HG02852 (cell line): ENCODE measurements around the gene CEBPZ.
"Not testable (repeated sequence)": the region's sequence is repeated elsewhere in the genome, so short reads cannot be mapped to it uniquely, and the experiment has no call there.

Experiments used
- ATAC-seq: cut with Tn5 transposase; IDR thresholded peaks from one replicate; pipeline ENCODE4 v1.9.1; 2021; ENCODE audit warnings: mild to moderate bottlenecking, moderate library complexity; ENCODE audit not compliant: unreplicated experiment

CEBPZ gene

GRCh38 chr2:37219046-37219445 lies 12.3 kb downstream of the CEBPZ start:
- no peak for ATAC-seq

- no peak for ATAC-seq
Measured at GRCh38 chr2:37215250-37215649, 16.1 kb downstream of the CEBPZ start.

DNA sequence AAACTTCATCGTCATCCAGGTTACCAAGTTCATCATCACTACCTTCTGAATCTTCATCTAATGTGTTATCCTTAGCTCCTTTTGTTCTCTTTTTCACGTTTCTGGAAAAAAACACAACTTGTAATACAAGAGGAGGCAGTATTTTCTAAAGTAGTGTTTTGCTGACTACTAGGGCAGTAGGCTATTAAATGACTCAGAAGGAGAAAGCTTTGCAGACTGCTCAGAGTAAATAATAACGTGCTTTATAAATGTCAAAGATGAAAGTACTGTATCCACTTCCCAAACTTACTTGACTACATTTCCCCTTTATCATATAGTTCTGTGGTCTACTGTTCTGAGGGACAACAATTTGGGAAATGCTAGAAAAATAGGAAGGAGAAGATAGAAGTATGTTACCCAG lies 19.5 kb downstream of the CEBPZ start:
- ATAC-seq: no peak

GRCh38 chr2:37211212-37211611 lies 20.2 kb downstream of the CEBPZ start:
- ATAC-seq: no peak

DNA sequence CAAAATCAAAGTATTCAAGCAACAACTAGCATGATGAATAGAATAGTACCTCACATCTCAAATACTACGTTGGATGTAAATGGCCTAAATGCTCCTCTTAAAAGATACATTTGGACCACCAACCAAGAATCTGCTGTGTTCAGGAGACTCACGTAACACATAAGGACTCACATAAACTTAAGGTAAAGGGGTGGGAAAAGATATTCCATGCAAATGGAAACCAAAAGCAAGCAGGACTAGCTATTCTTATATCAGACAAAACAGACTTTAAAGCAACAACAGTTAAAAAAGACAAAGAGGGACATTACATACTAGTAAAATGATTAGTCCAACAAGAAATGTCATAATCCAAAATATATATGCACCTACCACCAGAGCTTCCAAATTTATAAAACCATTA lies 24.6 kb downstream of the CEBPZ start:
- ATAC-seq: not testable (repeated sequence)

- no peak for ATAC-seq
Measured at GRCh38 chr2:37205689-37206341, 25.6 kb downstream of the CEBPZ start.

- not testable (repeated sequence) for ATAC-seq
Measured at GRCh38 chr2:37205071-37205661, 26.2 kb downstream of the CEBPZ start.

GRCh38 chr2:37203708-37204107 lies 27.7 kb downstream of the CEBPZ start:
- ATAC-seq: no peak

- ATAC-seq: no peak
Measured at GRCh38 chr2:37201766-37202165, 29.6 kb downstream of the CEBPZ start.

DNA sequence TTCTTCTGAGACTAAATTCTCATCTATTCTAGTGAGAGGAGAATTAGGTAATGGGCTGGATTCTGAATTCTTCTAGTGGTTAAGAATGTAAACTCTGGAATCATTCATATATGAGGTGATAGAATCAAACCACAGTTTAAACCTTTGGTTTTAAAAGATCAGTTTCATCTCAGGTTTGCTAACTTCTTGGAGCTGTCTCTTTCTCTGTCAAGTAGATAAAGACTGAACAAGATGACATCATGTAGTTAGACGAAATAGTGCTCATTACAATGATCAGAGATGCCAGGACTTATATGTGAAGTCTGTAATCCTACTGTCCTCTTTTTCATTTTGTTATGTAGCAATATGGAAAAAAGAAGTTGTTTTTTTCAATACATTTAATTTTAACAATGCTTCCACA lies 30.2 kb downstream of the CEBPZ start:
- ATAC-seq: no peak

DNA sequence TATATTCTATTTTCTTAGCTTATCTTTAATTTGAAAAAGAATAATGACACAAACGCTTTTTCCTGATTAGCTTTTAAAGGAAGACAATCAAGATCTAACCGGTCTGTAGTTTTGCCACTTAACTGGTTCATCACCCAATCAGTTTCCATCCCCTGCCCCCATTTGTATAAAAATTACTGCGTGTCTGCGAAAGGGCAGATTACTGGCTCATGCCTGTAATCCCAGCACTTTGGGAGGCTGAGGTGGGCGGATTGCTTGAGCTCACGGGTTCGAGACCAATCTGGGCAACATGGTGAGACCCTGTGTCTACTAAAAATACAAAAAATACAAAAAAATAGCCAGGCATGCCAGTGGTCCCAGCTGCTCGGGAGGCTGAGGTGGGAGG lies 32.7 kb downstream of the CEBPZ start:
- no peak for ATAC-seq

DNA sequence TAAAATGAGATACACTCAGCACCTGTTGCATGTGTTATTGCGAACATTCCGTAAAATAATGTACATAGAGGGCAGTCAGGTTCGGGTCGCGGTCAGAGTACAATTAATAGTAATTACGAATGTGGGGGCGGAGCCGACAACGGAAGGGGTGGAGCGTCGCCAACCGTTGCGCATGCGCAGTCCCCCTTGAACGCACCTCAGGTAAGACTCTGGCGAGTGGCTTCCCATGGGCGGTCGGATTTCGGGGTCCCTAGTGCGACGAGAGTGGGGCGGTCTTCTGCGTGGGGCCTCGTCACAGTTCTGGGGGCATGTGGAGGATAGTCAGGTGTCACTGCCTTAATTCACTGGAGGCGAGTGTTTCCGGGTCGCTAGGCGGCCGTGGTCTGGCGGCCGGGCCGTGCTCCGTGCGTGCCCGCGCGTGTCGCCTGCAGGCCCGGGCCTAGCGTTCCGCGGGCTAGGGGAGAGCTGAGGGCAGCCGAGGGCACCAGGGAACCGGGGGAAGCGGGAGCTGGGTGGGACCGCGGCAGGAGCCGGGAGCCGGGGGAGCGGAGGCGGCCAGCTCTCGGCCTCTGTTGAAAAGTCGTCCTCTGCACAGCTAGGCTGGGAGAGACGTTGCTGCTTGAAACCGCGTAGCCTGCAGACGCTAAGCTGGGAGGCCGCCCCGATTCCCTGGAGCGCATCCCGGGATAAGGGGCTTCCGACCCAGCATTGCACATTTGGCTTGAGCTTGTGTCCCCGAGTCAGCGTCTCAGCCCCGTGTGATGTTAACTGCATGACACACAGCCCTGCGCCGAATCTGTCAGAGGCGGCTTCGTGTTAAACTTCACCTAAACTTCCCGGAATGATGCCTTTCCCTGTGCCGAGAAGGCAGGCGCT lies 34.8 kb downstream of the CEBPZ start, which contains the start of gene CEBPZOS:
Gene CEBPZOS (plus strand): TSS at position 177 of the 876 bp plus-strand sequence. CDS start 3,209 bp downstream, outside the sequence.
- peak; percentile 70 for ATAC-seq

GRCh38 chr2:37195862-37196319 lies 35.5 kb downstream of the CEBPZ start:
- not testable (repeated sequence) for ATAC-seq

- ATAC-seq: no peak
Measured at GRCh38 chr2:37192551-37192950, 38.8 kb downstream of the CEBPZ start.

DNA sequence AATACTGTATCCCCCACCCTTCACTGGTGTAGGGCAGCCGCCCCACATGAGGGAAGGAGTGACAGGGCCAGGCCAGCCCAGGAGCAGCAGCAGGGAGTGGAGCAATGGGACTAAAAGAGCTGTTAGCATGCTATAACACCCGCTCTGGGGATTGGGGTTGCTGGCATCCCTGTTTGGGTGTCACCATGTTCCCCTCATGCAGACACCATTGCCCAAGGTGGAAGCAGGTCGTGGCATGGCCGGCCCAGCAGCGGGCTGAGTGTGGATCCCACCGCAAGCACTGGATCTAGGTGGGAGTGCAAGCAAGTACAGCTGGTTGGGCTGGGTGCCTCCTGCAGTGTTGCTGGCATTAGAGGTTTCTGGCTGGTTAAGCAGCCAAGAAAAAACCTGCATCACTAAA lies 39.6 kb downstream of the CEBPZ start:
- no peak for ATAC-seq

DNA sequence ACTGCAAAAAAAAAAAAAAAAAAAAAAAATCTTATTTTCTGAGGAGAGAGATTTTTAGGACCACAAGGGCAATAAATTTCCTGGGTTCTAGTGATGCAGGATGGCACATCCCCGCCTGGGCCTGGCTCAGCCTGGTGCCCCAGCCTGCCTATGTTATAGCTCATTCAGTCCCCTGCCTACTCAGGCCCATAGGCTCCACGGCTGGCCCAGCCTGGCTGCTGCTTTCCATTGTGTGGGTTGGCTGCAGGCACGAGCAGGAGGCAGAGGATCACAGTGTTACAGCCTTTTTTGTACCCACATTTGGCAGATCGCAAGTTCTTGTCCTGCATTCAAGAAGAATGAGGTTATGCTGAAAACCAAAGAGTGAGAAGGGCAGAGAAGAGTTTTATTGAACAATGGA lies 40.1 kb downstream of the CEBPZ start:
- ATAC-seq: no peak

DNA sequence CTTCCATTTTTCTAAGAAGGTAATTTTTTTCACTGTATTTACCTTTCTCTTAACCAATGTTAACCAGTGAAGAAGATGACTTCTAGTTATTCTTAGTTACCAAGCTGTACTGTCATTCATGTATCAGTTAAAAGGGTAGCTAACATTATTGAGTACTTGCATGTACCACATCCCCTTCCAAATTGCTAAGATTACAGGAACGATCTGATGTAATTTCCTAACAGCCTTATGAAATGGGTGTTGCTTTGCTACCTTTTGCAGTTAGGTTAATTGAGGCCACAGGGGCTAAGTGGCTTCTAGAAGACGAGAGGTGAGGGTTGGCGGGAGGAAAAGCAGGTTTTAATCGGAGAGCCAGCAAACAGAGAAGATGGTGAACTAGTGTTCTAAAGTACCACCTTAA lies 41.1 kb downstream of the CEBPZ start:
- ATAC-seq: no peak

- ATAC-seq: no peak
Measured at GRCh38 chr2:37189452-37190153, 41.8 kb downstream of the CEBPZ start.

- no peak for ATAC-seq
Measured at GRCh38 chr2:37188570-37188969, 42.8 kb downstream of the CEBPZ start, which contains the start of gene SULT6B1. Gene SULT6B1, minus strand, starts transcription at chr2:37188670. Its CDS starts 30 bp downstream, at chr2:37188640.

- ATAC-seq: no peak
Measured at GRCh38 chr2:37181726-37182684, 49.4 kb downstream of the CEBPZ start.
